HepG2 (cell line): Measurements from ENCODE around the gene OMG. TPM values are rescaled to one million over a fixed set of nuclear protein-coding genes. Genes with fewer than 3 reads are reported as not detected.
A peak's percentile ranks its signal among the peaks of the same experiment; 100 is the strongest.

Experiments
- ATAC-seq: fragments of 200-7000 bp; cut with Tn5 transposase; 3 replicates; pipeline ENCODE4 v1.9.1; 2020; ENCODE audit warnings: mild to moderate bottlenecking, moderate library complexity
- BruUV-seq: library from RNA; stranded (reverse); fragments of 400-500 nt; replicated peaks from 2 replicates; lab custom pipeline; 2021; lab: Mats Ljungman, UMichigan
- CTCF ChIA-PET: fragments of 300-600 bp; formaldehyde crosslinking; extraction: SDS; loops from one replicate; lab custom pipeline; 2021; ENCODE audit warnings: low total read pairs, inconsistent platforms, low intra/inter-chr PET ratio; lab: Yijun Ruan, JAX
- POLR2A ChIA-PET: fragments of 350-600 bp; sonication (Branson Sonifier 250); formaldehyde crosslinking; loops from one replicate; lab custom pipeline; 2020; ENCODE audit warnings: antibody characterized with exemption, inconsistent platforms; lab: Yijun Ruan, JAX
- DNase-seq: peaks from one replicate; pipeline ENCODE4 v3.0.0-alpha.2; 2015; ENCODE audit warnings: low spot score
- FAIRE-seq: peaks from 3 replicates; lab custom pipeline; 2011; peaks lifted over from hg19 to GRCh38; lab: Jason Lieb, UNC
- H2AFZ ChIP-seq: one replicate; pipeline ENCODE4 v1.6.1; 2011; ENCODE audit warnings: low read length, inconsistent platforms
- H3K27ac ChIP-seq: fragments of 300-600 bp; 3 replicates; pipeline ENCODE4 v1.8.0; 2011; ENCODE audit warnings: mixed run types, mild to moderate bottlenecking, mixed read lengths, low read length, inconsistent platforms; ENCODE audit not compliant: insufficient read depth; ENCODE audit errors: extremely low read length
- H3K27me3 ChIP-seq, 2 experiments: fragments of 200-600 bp in 1 of 2; 2 replicates in 1 of 2; 3 replicates in 1 of 2; pipeline versions ENCODE4 v1.6.0 to v1.8.0; 2011; ENCODE audit warnings: low read length in 2 of 2, mild to moderate bottlenecking in 2 of 2, moderate library complexity in 2 of 2, inconsistent platforms in 1 of 2; ENCODE audit not compliant: insufficient read depth in 2 of 2, control insufficient read depth in 1 of 2
- H3K36me3 ChIP-seq, 2 experiments: fragments of 200-600 bp in 1 of 2; replicated peaks in 1 of 2; 2 replicates in 1 of 2; 3 replicates in 1 of 2; pipeline versions ENCODE4 v1.5.1 to v1.8.0; 2011; ENCODE audit warnings: low read length in 2 of 2, inconsistent platforms in 1 of 2; ENCODE audit not compliant: insufficient read depth in 2 of 2, control insufficient read depth in 1 of 2
- H3K4me1 ChIP-seq: 2 replicates; pipeline ENCODE4 v1.5.1; 2012; ENCODE audit warnings: low read length, inconsistent platforms; ENCODE audit not compliant: insufficient read depth
- H3K4me2 ChIP-seq: 2 replicates; pipeline ENCODE4 v1.6.0; 2011; ENCODE audit warnings: low read depth, low read length, inconsistent platforms
- H3K4me3 ChIP-seq, 3 experiments: fragments of 200-600 bp in 1 of 3; sonication (generic), shearing (Covaris generic) in 1 of 3; replicated peaks in 1 of 3; 2 replicates each; pipeline ENCODE4 v1.5.1; 2011 to 2016; ENCODE audit warnings: low read length in 3 of 3, inconsistent platforms in 2 of 3, low read depth in 2 of 3, mild to moderate bottlenecking in 2 of 3, control low read depth in 1 of 3, mixed read lengths in 1 of 3; ENCODE audit not compliant: insufficient read depth in 1 of 3
- H3K79me2 ChIP-seq: one replicate; pipeline ENCODE4 v1.6.1; 2011; ENCODE audit warnings: low read length, inconsistent platforms; ENCODE audit not compliant: insufficient read depth
- H3K9ac ChIP-seq: 2 replicates; pipeline ENCODE4 v1.6.0; 2011; ENCODE audit warnings: mild to moderate bottlenecking, low read depth, low read length, inconsistent platforms; ENCODE audit not compliant: insufficient read depth
- H3K9me3 ChIP-seq: 2 replicates; pipeline ENCODE4 v1.5.1; 2012; ENCODE audit warnings: mild to moderate bottlenecking, low read length
- H4K20me1 ChIP-seq: 2 replicates; pipeline ENCODE4 v1.6.0; 2011; ENCODE audit warnings: inconsistent platforms, mild to moderate bottlenecking, low read length, moderate library complexity; ENCODE audit not compliant: insufficient read depth
- MAFF ChIP-seq: IDR thresholded peaks from 2 replicates; pipeline ENCODE4 v1.6.1; 2011; ENCODE audit warnings: low read depth, low read length, improper control_type of control experiment
- MAFK ChIP-seq, 2 experiments: IDR thresholded peaks in 1 of 2; conservative IDR thresholded peaks in 1 of 2; 2 replicates each; pipeline ENCODE4 v1.6.1; 2011; ENCODE audit warnings: improper control_type of control experiment in 2 of 2, low read length in 2 of 2
- WGBS: methylation state at CpG from one replicate; pipeline ENCODE4 v1.1.6; 2017; ENCODE audit warnings: low lambda C conversion rate; 5-methylcytosine and 5-hydroxymethylcytosine counted together
- in situ Hi-C: cut with HindIII; loops from 2 replicates; pipeline ENCODE4 v1.10.0; 2017; ENCODE audit warnings: low pct_unique_long_range_greater_than_20kb; ENCODE audit not compliant: extremely low pct_ligation_motif_present
- intact Hi-C: fragments of 100-400 bp; cut with micrococcal nuclease; formaldehyde crosslinking; loops from one replicate; pipeline ENCODE4 v1.10.0; 2022; ENCODE audit not compliant: unreplicated experiment
- polyA plus RNA-seq, 8 experiments: library from polyadenylated mRNA; depleted of rRNA in 3 of 8; stranded (reverse) in 7 of 8; unstranded in 1 of 8; fragments of >200 nt; fragmentation: Illumina TruSeq in 4 of 8; extraction: Trizol in 4 of 8; gene quantifications; 2 replicates each; pipeline versions ENCODE4 v1.2.1 to v1.2.3, GENCODE V29; 2011 to 2016; ENCODE audit warnings: low read depth in 4 of 8, missing spikeins in 1 of 8, mixed read lengths in 1 of 8; ENCODE audit not compliant: insufficient read depth in 1 of 8
- total RNA-seq, 5 experiments: library from RNA; depleted of rRNA; stranded (reverse); fragments of >200 nt; fragmentation: Illumina TruSeq; extraction: Trizol; gene quantifications; 2 replicates each; pipeline ENCODE4 v1.2.3, GENCODE V29; 2016; ENCODE audit warnings: low read depth in 1 of 5
- TF ChIP-seq, protein P1 (sequence below): sonication (generic); formaldehyde crosslinking; IDR thresholded peaks from 2 replicates; pipeline ENCODE4 v1.4.0; 2020; ENCODE audit warnings: missing genetic modification reagents
- TF ChIP-seq, protein P2 (sequence below), 2 experiments: sonication (generic) in 1 of 2; formaldehyde crosslinking in 1 of 2; IDR thresholded peaks; 2 replicates each; pipeline versions ENCODE4 v1.4.0 to v1.6.1; 2016 to 2020; ENCODE audit warnings: borderline replicate concordance in 1 of 2, low read depth in 1 of 2, mild to moderate bottlenecking in 1 of 2, missing genetic modification reagents in 1 of 2

OMG gene
- total and polyA plus RNA-seq, 2 of the 13 experiments (the other 11 are each of a cell fraction or from before 2014, with no cell fraction given): not detected

DNA sequence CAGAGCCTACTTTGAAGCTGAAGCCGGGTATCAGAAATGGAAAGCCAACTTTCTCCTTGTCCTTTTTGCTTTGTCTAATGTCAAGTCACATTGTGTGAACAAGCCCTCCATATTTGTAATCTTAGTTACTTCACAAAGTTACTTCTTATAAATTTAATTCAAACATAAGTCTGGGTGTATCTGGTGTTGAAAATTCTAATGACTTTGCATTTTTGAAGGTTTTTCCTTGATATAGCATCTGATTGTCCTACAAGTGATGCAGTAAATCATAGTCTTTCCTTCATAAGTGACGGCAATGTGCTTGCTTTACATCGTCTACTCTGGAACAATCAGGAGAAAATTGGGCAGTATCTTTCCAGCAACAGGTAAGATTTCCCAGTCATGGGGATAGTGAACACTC lies 36.9 kb downstream of the OMG start:
- no peak for DNase-seq
- no TSS peak for BruUV-seq
- no peak for ATAC-seq
- H3K79me2 ChIP-seq: no peaks in the 10 kb centered on the region
- H2AFZ ChIP-seq: no peak overlapping the region
- intact Hi-C loops: no loop called here
- no peak for FAIRE-seq
- no peaks in the 10 kb centered on the region for H3K4me1 ChIP-seq
- ChIA-PET POLR2A (no interaction called here), CTCF (no interaction called here)
- in situ Hi-C loops: no loop called here
- H3K9me3 ChIP-seq: no peaks in the 10 kb centered on the region
- no peaks in the 10 kb centered on the region for H3K27me3 ChIP-seq
- no peaks in the 10 kb centered on the region for H4K20me1 ChIP-seq
- no peak overlapping the region for H3K4me3 ChIP-seq
- H3K36me3 ChIP-seq: peaks cover 2 to 26% of the 10 kb centered on the region in 2 experiments
- no peak overlapping the region for H3K4me2 ChIP-seq
- 97% methylated on average over 3 of the region's 3 CpGs for WGBS
- H3K27ac ChIP-seq: no peak overlapping the region
- TF ChIP-seq, protein P1, sequence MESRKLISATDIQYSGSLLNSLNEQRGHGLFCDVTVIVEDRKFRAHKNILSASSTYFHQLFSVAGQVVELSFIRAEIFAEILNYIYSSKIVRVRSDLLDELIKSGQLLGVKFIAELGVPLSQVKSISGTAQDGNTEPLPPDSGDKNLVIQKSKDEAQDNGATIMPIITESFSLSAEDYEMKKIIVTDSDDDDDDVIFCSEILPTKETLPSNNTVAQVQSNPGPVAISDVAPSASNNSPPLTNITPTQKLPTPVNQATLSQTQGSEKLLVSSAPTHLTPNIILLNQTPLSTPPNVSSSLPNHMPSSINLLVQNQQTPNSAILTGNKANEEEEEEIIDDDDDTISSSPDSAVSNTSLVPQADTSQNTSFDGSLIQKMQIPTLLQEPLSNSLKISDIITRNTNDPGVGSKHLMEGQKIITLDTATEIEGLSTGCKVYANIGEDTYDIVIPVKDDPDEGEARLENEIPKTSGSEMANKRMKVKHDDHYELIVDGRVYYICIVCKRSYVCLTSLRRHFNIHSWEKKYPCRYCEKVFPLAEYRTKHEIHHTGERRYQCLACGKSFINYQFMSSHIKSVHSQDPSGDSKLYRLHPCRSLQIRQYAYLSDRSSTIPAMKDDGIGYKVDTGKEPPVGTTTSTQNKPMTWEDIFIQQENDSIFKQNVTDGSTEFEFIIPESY (CRISPR knock-in tag): no peak
- TF ChIP-seq, protein P2, sequence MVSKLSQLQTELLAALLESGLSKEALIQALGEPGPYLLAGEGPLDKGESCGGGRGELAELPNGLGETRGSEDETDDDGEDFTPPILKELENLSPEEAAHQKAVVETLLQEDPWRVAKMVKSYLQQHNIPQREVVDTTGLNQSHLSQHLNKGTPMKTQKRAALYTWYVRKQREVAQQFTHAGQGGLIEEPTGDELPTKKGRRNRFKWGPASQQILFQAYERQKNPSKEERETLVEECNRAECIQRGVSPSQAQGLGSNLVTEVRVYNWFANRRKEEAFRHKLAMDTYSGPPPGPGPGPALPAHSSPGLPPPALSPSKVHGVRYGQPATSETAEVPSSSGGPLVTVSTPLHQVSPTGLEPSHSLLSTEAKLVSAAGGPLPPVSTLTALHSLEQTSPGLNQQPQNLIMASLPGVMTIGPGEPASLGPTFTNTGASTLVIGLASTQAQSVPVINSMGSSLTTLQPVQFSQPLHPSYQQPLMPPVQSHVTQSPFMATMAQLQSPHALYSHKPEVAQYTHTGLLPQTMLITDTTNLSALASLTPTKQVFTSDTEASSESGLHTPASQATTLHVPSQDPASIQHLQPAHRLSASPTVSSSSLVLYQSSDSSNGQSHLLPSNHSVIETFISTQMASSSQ (IDR thresholded peaks at IDR 0.05; ENCODE audit: low read depth): no peak
- TF ChIP-seq, protein P2 (CRISPR knock-in tag; IDR thresholded peaks at IDR 0.05; ENCODE audit: borderline replicate concordance): no peak
- TF ChIP-seq MAFF (peak; percentile 37; the same call in 1 of the 2 replicates), MAFK (conservative IDR thresholded peaks at IDR 0.05 in 1 of 2, IDR thresholded peaks at IDR 0.05 in 1 of 2; ENCODE audit: low read length in 2 of 2) (peak; percentile 42 to 50; a peak in 3 of 4 replicates)
- TF ChIP-seq, all 625 proteins: peak for 2
- no peak overlapping the region for H3K9ac ChIP-seq
